ENCODE measurements around the gene GSN.

GSN gene

GRCh38 chr9:121246821-121247561 lies 21.0 kb upstream of the GSN start:
- no peak for DNase-seq

DNA sequence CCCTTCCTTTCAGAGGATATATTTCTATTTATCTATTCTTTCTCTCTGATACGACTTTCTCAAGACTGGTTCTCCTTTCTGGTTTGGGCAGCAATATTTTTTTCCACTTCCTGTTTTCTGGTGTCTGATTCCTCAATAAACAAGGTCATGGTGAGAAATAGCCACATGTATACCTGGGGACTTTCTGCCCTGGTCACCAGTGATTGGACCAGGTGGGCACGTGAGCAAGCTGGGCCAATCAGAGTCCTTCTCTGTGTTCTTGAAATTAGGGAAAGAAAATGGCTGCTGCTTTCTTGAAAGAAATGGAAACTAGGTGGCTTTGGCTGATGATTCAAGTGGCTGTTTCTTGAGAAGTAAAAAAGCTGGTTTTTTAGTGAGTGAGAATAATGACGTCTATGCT lies 18.4 kb upstream of the GSN start:
- no peak for DNase-seq

GRCh38 chr9:121252104-121252851 lies 15.7 kb upstream of the GSN start:
- no peak for DNase-seq

GRCh38 chr9:121253162-121253561 lies 14.8 kb upstream of the GSN start:
- DNase-seq = no peak

- no peak for DNase-seq
Observed at GRCh38 chr9:121253821-121254501, 14.0 kb upstream of the GSN start.

DNA sequence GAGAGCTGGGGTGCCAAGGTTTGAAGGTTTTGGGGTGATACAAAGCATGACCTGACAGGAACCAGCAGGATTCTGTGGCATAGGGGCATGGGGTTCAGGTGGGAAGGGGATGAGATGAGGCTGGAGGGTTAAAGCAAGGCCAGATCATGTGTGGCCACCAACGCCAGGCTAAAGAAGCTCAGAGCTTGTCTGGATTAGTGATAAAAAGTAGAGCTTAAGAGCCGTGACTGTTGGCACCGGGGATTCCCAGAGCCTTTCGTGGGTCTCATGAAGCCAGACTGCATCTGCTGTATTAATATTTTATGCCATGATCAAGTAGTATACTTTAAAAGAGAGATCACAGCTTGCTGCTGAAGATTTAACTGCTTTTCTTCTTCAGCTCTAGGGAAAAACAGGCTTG lies 8.5 kb upstream of the GSN start:
- no peak for DNase-seq

- DNase-seq = no peak
Observed at GRCh38 chr9:121259935-121260334, 8.0 kb upstream of the GSN start.

DNA sequence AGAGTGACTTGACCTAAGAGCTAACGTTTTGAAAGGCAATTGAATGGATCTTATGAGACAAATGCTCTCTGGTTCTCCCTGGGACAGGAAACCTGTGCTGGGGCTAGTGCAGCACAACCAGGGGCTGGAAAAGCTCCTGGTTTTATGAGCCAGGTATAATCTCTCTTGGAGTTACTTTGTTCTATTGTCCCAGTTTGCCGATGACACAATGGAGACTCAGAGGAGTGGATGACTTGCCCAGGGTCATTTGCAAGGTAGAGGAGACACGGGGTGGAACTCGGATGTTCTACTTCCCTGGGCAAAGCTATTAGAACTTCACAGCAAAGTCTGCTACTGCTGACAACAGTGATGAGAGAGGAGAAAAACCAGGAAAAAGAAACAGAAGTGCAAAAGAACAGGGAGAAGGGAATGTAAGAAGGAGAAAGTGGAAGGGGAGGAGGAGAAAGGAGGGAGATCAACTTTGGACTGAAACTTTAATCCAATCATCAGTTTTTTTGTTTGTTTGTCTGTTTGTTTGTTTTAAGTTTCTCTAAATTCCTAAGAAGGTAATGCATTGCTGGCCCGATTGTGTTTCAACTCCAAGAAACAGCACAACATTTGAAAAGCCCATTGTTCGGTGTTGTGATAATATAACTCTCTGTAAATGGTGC lies 7.4 kb upstream of the GSN start:
- no peak for DNase-seq

GRCh38 chr9:121261107-121261460 lies 6.9 kb upstream of the GSN start:
- no peak for DNase-seq

- no peak for DNase-seq
Observed at GRCh38 chr9:121261755-121262154, 6.2 kb upstream of the GSN start.

DNA sequence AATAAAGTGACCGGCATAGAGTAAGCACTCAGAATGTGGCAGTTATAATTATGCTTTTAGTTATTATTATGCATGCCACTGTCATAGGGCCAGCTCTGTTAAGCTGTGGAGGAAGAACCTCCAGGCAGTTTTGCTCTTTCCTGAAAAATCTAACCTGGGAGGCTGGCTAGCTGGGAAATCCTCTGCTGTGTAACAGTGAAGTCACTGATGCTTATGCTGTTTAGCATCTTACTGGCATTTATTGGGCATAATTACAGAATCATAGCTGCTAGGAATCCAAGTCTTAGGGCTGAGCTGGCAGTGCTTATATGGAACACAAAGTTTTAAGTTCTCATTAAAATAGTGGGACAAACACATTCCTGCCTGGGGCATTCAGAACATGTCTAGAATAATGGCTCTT lies 5.5 kb upstream of the GSN start:
- DNase-seq = no peak

- DNase-seq = no peak
Observed at GRCh38 chr9:121262953-121263352, 5.0 kb upstream of the GSN start.

DNA sequence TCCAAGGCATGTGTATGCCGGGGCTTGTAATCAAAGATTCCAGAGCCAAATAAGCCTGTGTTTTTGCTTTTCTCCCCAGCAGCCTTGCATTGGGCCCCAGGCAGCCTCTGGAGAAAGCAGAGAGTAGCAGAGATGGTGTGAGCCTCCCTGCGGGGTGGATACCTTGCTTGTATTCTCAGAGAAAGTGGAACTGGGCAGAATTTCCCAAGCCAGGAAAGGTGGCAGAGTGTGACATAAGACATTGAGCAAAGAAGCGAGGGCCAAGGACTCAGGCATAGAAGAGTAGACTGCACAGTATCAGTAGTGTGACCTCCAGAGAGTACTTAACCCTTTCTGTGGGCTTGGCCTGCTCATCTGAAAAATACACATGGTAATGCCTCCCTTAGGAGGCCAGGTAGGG lies 1.6 kb upstream of the GSN start:
- no peak for DNase-seq

DNA sequence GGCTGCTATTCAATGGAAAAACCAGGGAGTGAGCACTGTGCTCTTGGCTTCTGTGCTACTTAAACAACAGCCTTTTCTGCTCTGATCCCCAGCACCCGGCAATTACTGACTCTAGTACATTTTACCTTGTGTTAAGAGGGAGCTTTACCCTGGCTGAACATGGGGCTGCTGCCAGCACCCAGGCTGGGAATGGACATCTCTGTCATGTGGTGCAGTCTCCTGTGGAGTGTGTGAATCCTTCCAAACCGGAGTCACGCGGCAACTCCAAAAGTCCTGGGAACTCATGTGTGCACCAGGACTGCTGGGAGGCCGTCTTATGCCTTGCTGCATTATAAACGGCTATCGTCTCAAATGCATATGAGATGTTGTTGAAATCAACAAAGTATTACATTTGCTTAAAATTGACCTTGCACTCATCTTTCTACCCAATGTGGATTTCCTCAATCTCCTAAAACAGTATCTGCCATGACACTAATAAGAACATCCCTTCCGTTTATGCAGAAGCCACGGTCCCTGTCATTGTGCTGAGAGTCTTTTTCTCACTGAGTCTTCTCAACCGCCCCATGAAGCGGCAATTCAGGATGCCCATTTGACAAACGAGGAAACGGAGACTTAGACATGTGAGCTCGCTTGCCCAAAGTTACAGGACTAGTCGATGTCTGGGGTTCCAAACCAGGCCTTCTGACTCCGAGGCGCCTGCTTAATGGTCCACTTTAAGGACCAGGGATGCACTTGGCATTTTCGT lies 884 bp upstream of the GSN start:
- DNase-seq = no peak

DNA sequence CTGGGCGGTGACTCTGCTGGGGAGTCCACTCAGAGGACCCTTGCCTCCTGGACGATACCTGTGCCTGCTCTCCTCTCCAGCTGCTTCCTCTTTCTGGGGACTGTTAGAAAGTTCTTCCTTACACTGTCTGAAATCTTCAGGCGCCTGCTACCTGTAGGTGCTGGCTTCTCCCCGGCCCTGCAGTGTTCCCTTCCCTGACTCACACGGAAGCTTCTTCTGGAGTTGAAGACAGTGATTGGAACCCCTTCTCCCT lies 562 bp downstream of the GSN start:
- no peak for DNase-seq

- no peak for DNase-seq
Observed at GRCh38 chr9:121268851-121269641, 1.1 kb downstream of the GSN start.

DNA sequence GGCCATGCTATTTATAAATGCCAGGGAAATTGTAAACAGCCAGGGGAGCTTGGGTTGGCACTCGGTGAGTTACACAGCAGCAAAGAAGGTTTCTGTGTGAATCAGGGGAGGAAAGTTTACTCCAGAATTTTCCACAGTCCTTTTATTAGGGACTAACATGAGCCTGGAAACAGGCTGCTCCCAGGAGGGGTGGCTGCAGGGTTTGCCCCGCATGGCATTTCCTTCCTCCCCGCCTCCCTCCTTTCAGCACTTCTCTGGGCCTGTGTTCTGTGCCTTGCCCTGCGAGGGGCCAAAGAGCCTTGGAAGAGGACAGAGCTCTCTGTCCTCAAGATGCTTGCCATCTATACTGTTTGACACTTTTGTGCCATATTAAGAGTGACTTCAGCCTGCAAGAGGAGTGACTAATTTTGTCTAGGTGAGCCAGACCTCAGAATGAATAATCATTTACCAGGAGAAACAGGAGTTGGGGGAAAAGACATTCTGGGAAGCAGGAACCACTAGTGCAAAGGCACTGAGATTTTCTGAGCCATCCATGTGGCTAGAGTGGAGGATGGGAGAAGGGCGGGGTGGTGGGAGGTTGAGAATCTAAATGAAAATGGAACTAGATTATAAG lies 1.8 kb downstream of the GSN start:
- no peak for DNase-seq

DNA sequence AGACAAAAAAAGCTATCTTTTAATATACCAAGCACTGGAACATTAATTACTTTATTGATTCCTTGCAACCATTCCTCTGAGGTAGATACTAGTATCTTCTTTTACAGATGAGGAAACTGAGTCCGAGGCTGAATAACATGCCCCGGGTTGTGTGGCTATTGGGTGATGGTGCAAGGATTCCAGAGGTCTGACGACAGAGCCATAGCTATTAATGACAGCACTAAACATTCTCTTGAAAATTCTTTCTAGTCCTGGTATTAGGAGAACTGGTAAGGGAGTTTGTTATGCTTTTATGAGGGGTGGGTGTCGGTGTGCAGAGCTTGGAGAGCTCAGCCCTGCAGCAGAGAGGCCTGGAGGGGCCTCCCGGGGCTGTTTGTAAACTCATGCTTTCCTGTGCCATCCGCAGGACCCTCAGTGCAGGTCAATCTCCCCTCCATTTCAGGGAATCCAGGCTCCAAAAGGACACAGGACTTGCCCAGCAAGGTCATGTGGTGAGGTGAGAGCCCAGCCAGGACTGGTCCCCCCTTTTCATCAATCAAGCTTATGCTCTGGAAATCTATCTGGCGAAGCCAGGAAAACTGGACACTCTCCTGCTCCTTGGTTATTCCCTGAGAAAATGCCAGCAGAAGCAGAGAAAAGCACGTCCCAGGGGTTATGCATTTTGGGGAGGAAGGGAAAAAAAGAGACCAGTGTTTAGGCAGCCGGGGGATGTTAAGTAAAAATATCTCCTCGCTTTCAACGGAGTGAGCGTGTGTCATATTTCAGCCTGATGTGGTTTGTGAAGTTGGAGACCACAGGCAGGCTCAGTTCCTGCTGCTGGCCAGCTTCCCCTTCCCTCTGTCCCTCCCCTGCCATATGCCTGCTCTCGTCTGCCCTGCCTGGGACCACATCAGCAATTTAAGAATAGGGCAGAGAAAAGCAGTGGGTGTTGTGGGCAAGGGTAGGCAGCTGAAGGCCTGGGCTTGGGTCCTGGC lies 3.7 kb downstream of the GSN start:
- DNase-seq = no peak

GRCh38 chr9:121272401-121272948 lies 4.5 kb downstream of the GSN start:
- no peak for DNase-seq

- no peak for DNase-seq
Observed at GRCh38 chr9:121273064-121273775, 5.3 kb downstream of the GSN start.
